ENCODE data around the gene SLCO2A1. TPM values are rescaled to one million over a fixed set of nuclear protein-coding genes. Genes with fewer than 3 reads are reported as not detected.
A peak's percentile ranks its signal among the peaks of the same experiment; 100 is the strongest.
"Not testable (repeated sequence)": the region's sequence is repeated elsewhere in the genome, so short reads cannot be mapped to it uniquely, and the experiment has no call there.

SLCO2A1 gene
- total and polyA plus RNA-seq, 5 donors: 17.1 to 100 (median 36.1) TPM

GRCh38 chr3:134072881-134073582 lies 43.3 kb upstream of the SLCO2A1 start:
- DNase-seq: no peak
- H3K4me3 ChIP-seq (ENCODE audit: low read length): no peak overlapping the region
- H3K27ac ChIP-seq (ENCODE audit: low read length): no peak overlapping the region
- H3K27me3 ChIP-seq (ENCODE audit: control insufficient read depth, insufficient read depth): no peaks in the 10 kb centered on the region
- no peaks in the 10 kb centered on the region for H3K9me3 ChIP-seq (ENCODE audit: control insufficient read depth, low read length)
- ATAC-seq: no peak
- intact Hi-C loops (cut with DNase I): no loop called here
- peaks cover 5% of the 10 kb centered on the region for H3K4me1 ChIP-seq (ENCODE audit: control insufficient read depth, insufficient read depth, low read length)
- WGBS: 86% methylated on average over 15 of the region's 15 CpGs

- DNase-seq; intact Hi-C loops (cut with DNase I); ATAC-seq; H3K27me3 ChIP-seq (ENCODE audit: control insufficient read depth, insufficient read depth); H3K27ac ChIP-seq (ENCODE audit: low read length); H3K9me3 ChIP-seq (ENCODE audit: control insufficient read depth, low read length); H3K4me3 ChIP-seq (ENCODE audit: low read length): not testable (repeated sequence)
- H3K4me1 ChIP-seq (ENCODE audit: control insufficient read depth, insufficient read depth, low read length): peaks cover 12% of the 10 kb centered on the region
- 82% methylated on average over 25 of the region's 25 CpGs for WGBS
Observed at GRCh38 chr3:134070281-134070680, 40.6 kb upstream of the SLCO2A1 start.

GRCh38 chr3:134068429-134068828 lies 38.7 kb upstream of the SLCO2A1 start:
- no peaks in the 10 kb centered on the region for H3K9me3 ChIP-seq (ENCODE audit: control insufficient read depth, low read length)
- WGBS: 98% methylated on average over 7 of the region's 7 CpGs
- H3K27me3 ChIP-seq (ENCODE audit: control insufficient read depth, insufficient read depth): no peaks in the 10 kb centered on the region
- peaks cover 9% of the 10 kb centered on the region for H3K4me1 ChIP-seq (ENCODE audit: control insufficient read depth, insufficient read depth, low read length)
- no peak overlapping the region for H3K4me3 ChIP-seq (ENCODE audit: low read length)
- DNase-seq: no peak
- H3K27ac ChIP-seq (ENCODE audit: low read length): no peak overlapping the region
- no peak for ATAC-seq
- intact Hi-C loops (cut with DNase I): no loop called here

- peaks cover 9% of the 10 kb centered on the region for H3K4me1 ChIP-seq (ENCODE audit: control insufficient read depth, insufficient read depth, low read length)
- WGBS: 73% methylated on average over 14 of the region's 14 CpGs
- intact Hi-C loops (cut with DNase I): no loop called here
- peak; percentile 17 to 59 for ATAC-seq
- no peaks in the 10 kb centered on the region for H3K9me3 ChIP-seq (ENCODE audit: control insufficient read depth, low read length)
- no peak overlapping the region for H3K4me3 ChIP-seq (ENCODE audit: low read length)
- H3K27ac ChIP-seq (ENCODE audit: low read length): no peak overlapping the region
- H3K27me3 ChIP-seq (ENCODE audit: control insufficient read depth, insufficient read depth): no peaks in the 10 kb centered on the region
- no peak for DNase-seq
Observed at GRCh38 chr3:134067531-134068161, 37.9 kb upstream of the SLCO2A1 start.

GRCh38 chr3:134066651-134067530 lies 37.2 kb upstream of the SLCO2A1 start:
- Histone ChIP-seq H3K4me1 (ENCODE audit: control insufficient read depth, insufficient read depth, low read length) (peaks cover 9% of the 10 kb centered on the region), H3K27me3 (ENCODE audit: control insufficient read depth, insufficient read depth) (no peaks in the 10 kb centered on the region), H3K9me3 (ENCODE audit: control insufficient read depth, low read length) (no peaks in the 10 kb centered on the region), H3K27ac (ENCODE audit: low read length) (no peak overlapping the region), H3K4me3 (ENCODE audit: low read length) (no peak overlapping the region)
- intact Hi-C loops (cut with DNase I): no loop called here
- DNase-seq: peak; percentile 69 to 81 (median 74)
- WGBS: 62% methylated on average over 8 of the region's 8 CpGs
- ATAC-seq: peak; percentile 84 to 92

- Histone ChIP-seq H3K4me3 (ENCODE audit: low read length) (no peak overlapping the region), H3K27me3 (ENCODE audit: control insufficient read depth, insufficient read depth) (no peaks in the 10 kb centered on the region), H3K27ac (ENCODE audit: low read length) (no peak overlapping the region), H3K9me3 (ENCODE audit: control insufficient read depth, low read length) (no peaks in the 10 kb centered on the region), H3K4me1 (ENCODE audit: control insufficient read depth, insufficient read depth, low read length) (peaks cover 9% of the 10 kb centered on the region)
- 78% methylated on average over 7 of the region's 7 CpGs for WGBS
- intact Hi-C loops (cut with DNase I): no loop called here
- ATAC-seq: peak in 1 of 2 donors; percentile 28
- DNase-seq: no peak
Observed at GRCh38 chr3:134066158-134066541, 36.4 kb upstream of the SLCO2A1 start.

- Histone ChIP-seq H3K4me3 (ENCODE audit: low read length) (no peak overlapping the region), H3K27ac (ENCODE audit: low read length) (peak overlapping the region; percentile 31), H3K9me3 (ENCODE audit: control insufficient read depth, low read length) (no peaks in the 10 kb centered on the region), H3K4me1 (ENCODE audit: control insufficient read depth, insufficient read depth, low read length) (peaks cover 8% of the 10 kb centered on the region), H3K27me3 (ENCODE audit: control insufficient read depth, insufficient read depth) (no peaks in the 10 kb centered on the region)
- no peak for ATAC-seq
- 82% methylated on average over 9 of the region's 9 CpGs for WGBS
- no peak for DNase-seq
- intact Hi-C loops (cut with DNase I): no loop called here
Observed at GRCh38 chr3:134065252-134066157, 35.8 kb upstream of the SLCO2A1 start.

GRCh38 chr3:134064081-134064480 lies 34.4 kb upstream of the SLCO2A1 start:
- DNase-seq (no peak), ATAC-seq (no peak)
- Histone ChIP-seq H3K4me3 (ENCODE audit: low read length) (no peak overlapping the region), H3K27ac (ENCODE audit: low read length) (no peak overlapping the region), H3K9me3 (ENCODE audit: control insufficient read depth, low read length) (no peaks in the 10 kb centered on the region), H3K4me1 (ENCODE audit: control insufficient read depth, insufficient read depth, low read length) (peaks cover 13% of the 10 kb centered on the region), H3K27me3 (ENCODE audit: control insufficient read depth, insufficient read depth) (no peaks in the 10 kb centered on the region)
- 86% methylated on average over 2 of the region's 2 CpGs for WGBS
- intact Hi-C loops (cut with DNase I): no loop called here

GRCh38 chr3:134061401-134061800 lies 31.7 kb upstream of the SLCO2A1 start:
- H3K4me3 ChIP-seq (ENCODE audit: low read length): no peak overlapping the region
- no peaks in the 10 kb centered on the region for H3K27me3 ChIP-seq (ENCODE audit: control insufficient read depth, insufficient read depth)
- no peaks in the 10 kb centered on the region for H3K9me3 ChIP-seq (ENCODE audit: control insufficient read depth, low read length)
- 86% methylated on average over 7 of the region's 7 CpGs for WGBS
- DNase-seq (no peak), ATAC-seq (no peak)
- intact Hi-C loops (cut with DNase I): no loop called here
- no peak overlapping the region for H3K27ac ChIP-seq (ENCODE audit: low read length)
- peaks cover 13% of the 10 kb centered on the region for H3K4me1 ChIP-seq (ENCODE audit: control insufficient read depth, insufficient read depth, low read length)

GRCh38 chr3:134060561-134061385 lies 31.0 kb upstream of the SLCO2A1 start:
- no peak overlapping the region for H3K4me3 ChIP-seq (ENCODE audit: low read length)
- H3K27me3 ChIP-seq (ENCODE audit: control insufficient read depth, insufficient read depth): no peaks in the 10 kb centered on the region
- DNase-seq (no peak), ATAC-seq (peak; percentile 27 to 30)
- peaks cover 9% of the 10 kb centered on the region for H3K4me1 ChIP-seq (ENCODE audit: control insufficient read depth, insufficient read depth, low read length)
- intact Hi-C loops (cut with DNase I): no loop called here
- 68% methylated on average over 10 of the region's 10 CpGs for WGBS
- no peak overlapping the region for H3K27ac ChIP-seq (ENCODE audit: low read length)
- no peaks in the 10 kb centered on the region for H3K9me3 ChIP-seq (ENCODE audit: control insufficient read depth, low read length)
